HS-27A (cell line): Measurements from ENCODE around the gene KCTD1.
A peak's percentile ranks its signal among the peaks of the same experiment; 100 is the strongest.
"Not testable (repeated sequence)": the region's sequence is repeated elsewhere in the genome, so short reads cannot be mapped to it uniquely, and the experiment has no call there.

Experiments used
- DNase-seq: peaks from one replicate; pipeline ENCODE4 v3.0.0-alpha.2; 2012; ENCODE audit warnings: low read depth, missing footprints

Gene KCTD1

GRCh38 chr18:26457611-26458353 is 90.6 kb downstream of the KCTD1 start:
- DNase-seq, result no peak

- no peak for DNase-seq
Measured at GRCh38 chr18:26457195-26457594, 91.2 kb downstream of the KCTD1 start.

GRCh38 chr18:26456070-26456491 is 92.3 kb downstream of the KCTD1 start:
- no peak for DNase-seq

- no peak for DNase-seq
Measured at GRCh38 chr18:26455639-26456038, 92.7 kb downstream of the KCTD1 start.

- no peak for DNase-seq
Measured at GRCh38 chr18:26454616-26455015, 93.7 kb downstream of the KCTD1 start.

GRCh38 chr18:26454192-26454591 is 94.2 kb downstream of the KCTD1 start:
- DNase-seq, result no peak

- no peak for DNase-seq
Measured at GRCh38 chr18:26453386-26453901, 94.9 kb downstream of the KCTD1 start.

- no peak for DNase-seq
Measured at GRCh38 chr18:26450989-26451682, 97.2 kb downstream of the KCTD1 start.

GRCh38 chr18:26448714-26449159 is 99.6 kb downstream of the KCTD1 start:
- no peak for DNase-seq

GRCh38 chr18:26443853-26444252 is 104.5 kb downstream of the KCTD1 start:
- no peak for DNase-seq

- DNase-seq, result no peak
Measured at GRCh38 chr18:26442126-26442525, 106.2 kb downstream of the KCTD1 start.

- DNase-seq, result no peak
Measured at GRCh38 chr18:26440644-26441043, 107.7 kb downstream of the KCTD1 start.

- no peak for DNase-seq
Measured at GRCh38 chr18:26439537-26439936, 108.8 kb downstream of the KCTD1 start.

GRCh38 chr18:26438980-26439379 is 109.4 kb downstream of the KCTD1 start:
- no peak for DNase-seq

GRCh38 chr18:26437634-26438033 is 110.7 kb downstream of the KCTD1 start:
- DNase-seq, result not testable (repeated sequence)

GRCh38 chr18:26436176-26437051 is 111.9 kb downstream of the KCTD1 start:
- peak; percentile 12 for DNase-seq

GRCh38 chr18:26435415-26436095 is 112.8 kb downstream of the KCTD1 start:
- no peak for DNase-seq

- DNase-seq, result no peak
Measured at GRCh38 chr18:26434887-26435286, 113.5 kb downstream of the KCTD1 start.

GRCh38 chr18:26432651-26433424 is 115.5 kb downstream of the KCTD1 start:
- no peak for DNase-seq

- peak; percentile 36 for DNase-seq
Measured at GRCh38 chr18:26429535-26430226, 118.7 kb downstream of the KCTD1 start.
